ENCODE measurements around the gene TMEM183A.
"Not testable (repeated sequence)": the region's sequence is repeated elsewhere in the genome, so short reads cannot be mapped to it uniquely, and the experiment has no call there.

Gene TMEM183A

GRCh38 chr1:203000217-203000944, 6.8 kb upstream of the TMEM183A start:
- TF ChIP-seq, protein P1, sequence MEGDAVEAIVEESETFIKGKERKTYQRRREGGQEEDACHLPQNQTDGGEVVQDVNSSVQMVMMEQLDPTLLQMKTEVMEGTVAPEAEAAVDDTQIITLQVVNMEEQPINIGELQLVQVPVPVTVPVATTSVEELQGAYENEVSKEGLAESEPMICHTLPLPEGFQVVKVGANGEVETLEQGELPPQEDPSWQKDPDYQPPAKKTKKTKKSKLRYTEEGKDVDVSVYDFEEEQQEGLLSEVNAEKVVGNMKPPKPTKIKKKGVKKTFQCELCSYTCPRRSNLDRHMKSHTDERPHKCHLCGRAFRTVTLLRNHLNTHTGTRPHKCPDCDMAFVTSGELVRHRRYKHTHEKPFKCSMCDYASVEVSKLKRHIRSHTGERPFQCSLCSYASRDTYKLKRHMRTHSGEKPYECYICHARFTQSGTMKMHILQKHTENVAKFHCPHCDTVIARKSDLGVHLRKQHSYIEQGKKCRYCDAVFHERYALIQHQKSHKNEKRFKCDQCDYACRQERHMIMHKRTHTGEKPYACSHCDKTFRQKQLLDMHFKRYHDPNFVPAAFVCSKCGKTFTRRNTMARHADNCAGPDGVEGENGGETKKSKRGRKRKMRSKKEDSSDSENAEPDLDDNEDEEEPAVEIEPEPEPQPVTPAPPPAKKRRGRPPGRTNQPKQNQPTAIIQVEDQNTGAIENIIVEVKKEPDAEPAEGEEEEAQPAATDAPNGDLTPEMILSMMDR (IDR thresholded peaks at IDR 0.05) = no peak
- no peak overlapping the region for H3K27ac ChIP-seq
- DNase-seq (ENCODE audit: low spot score) = no peak

DNA sequence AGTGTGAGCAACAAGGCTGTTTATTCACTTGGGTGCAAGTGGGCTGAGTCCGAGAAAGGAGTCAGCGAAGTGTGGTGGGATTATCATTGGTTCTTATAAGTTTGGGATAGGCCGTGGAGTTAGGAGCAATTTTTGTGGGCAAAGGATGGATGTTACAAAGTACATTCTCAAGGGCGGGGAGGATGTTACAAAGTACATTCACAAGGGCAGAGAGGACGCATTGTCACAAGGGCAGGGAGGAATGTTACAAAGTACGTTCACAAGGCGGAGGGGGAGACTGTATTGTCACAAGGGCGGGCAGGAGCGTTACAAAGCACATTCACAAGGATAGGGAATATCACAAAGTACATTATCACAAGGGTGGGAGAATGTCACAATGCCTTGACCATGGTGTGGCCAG, 5.2 kb upstream of the TMEM183A start:
- Histone ChIP-seq H3K4me3 (no peak overlapping the region), H3K27ac (no peak overlapping the region)
- TF ChIP-seq, protein P1 (IDR thresholded peaks at IDR 0.05) = no peak
- DNase-seq (ENCODE audit: low spot score) = no peak

More at GRCh38 chr1:203000217-203000944, 6.8 kb upstream of the TMEM183A start:
- no peak overlapping the region for H3K4me3 ChIP-seq

DNA sequence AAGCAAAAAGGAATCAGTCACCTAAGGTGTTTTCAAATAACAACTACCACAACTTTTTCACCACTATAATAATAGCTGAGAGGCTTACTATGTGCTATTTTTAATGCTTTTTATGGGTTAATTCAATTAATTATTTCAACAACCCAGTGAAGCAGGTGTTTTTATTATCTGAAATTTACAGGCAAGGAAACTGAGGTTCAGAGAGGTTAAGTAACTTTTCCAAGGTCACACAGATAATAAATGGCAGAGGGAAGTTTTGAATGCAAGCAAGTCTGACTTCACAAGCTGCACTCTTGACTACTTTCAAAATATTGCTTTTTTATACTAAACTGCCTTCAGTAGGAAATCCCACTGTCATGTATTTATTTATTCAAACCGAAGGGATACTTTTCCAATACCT, 4.2 kb upstream of the TMEM183A start:
- no peak overlapping the region for H3K4me3 ChIP-seq
- no peak overlapping the region for H3K27ac ChIP-seq
- TF ChIP-seq, protein P1 (IDR thresholded peaks at IDR 0.05) = no peak
- DNase-seq (ENCODE audit: low spot score) = no peak

DNA sequence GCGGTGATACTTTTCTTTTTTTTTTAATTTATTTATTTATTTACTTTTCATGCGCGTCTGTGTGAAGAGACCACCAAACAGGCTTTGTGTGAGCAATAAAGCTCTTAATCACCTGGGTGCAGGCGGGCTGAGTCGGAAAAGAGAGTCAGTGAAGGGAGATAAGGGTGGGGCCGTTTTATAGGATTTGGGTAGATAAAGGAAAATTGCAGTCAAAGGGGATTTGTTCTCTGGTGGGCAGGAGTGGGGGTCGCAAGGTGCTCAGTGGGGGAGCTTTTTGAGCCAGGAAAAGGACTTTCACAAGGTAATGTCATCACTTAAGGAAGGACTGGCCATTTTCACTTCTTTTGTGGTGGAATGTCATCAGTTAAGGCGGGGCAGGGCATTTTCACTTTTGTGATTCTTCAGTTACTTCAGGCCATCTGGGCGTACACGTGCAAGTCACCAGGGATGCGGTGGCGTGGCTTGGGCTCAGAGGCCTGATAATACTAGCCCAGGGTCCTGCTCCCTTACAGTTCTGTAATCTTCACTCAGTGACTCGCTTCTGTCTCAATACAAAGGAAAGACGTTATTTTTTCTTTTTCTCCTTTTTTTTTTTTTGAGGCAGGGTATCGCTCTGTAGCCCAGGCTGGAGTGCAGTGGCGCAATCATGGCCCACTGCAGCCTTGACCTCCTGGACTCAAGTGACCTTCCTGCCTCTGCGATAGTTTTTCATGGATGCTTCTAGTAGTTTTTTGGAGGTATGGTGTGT, 1.6 kb upstream of the TMEM183A start:
- DNase-seq (ENCODE audit: low spot score); H3K27ac ChIP-seq: not testable (repeated sequence)
- H3K4me3 ChIP-seq = peak overlapping the region; percentile 91

- DNase-seq (ENCODE audit: low spot score) = no peak
- Histone ChIP-seq H3K27ac (no peak overlapping the region), H3K4me3 (no peak overlapping the region)
- TF ChIP-seq, protein P1 (IDR thresholded peaks at IDR 0.05) = no peak
These were observed 2.0 kb downstream of the TMEM183A start for GRCh38 chr1:203009185-203009584.

DNA sequence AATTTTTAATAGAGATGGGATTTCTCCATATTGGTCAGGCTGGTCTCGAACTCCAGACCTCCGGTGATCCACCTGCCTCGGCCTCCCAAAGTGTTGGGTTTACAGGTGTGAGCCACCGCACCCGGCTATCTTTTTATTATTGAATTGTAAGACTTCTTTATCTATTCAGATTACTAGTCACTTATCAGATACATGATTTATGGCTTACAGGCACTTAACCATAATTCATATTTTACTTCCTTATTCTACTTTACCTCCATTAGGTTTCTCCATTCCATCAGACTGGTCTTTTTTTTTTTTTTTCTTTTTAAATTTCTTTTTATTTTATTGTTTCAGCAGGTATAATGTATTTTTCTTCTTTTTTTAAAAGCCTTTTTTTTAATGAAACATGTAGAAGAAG, 4.4 kb downstream of the TMEM183A start:
- no peak overlapping the region for H3K4me3 ChIP-seq
- no peak overlapping the region for H3K27ac ChIP-seq
- TF ChIP-seq, protein P1 (IDR thresholded peaks at IDR 0.05) = no peak
- no peak for DNase-seq (ENCODE audit: low spot score)

DNA sequence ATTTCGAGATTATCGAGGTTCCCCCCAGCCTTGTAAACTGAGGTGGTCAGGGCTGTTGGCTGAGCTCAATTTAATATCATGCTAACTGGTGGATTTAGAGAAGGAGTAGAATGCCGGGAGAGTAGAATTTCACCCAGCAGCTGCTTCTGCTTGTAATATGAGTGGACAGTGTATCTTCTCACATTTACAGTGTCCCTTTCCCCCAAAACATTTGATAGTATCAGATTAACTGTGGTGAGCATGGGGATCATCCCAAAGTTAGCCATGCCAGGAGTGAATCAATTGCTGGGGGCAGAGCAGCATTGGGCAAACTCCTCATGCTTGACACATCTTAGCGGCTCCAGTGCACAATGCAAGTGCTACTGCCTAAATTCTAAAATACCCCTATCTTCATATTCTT, 9.9 kb downstream of the TMEM183A start:
- no peak for DNase-seq (ENCODE audit: low spot score)
- TF ChIP-seq, protein P1 (IDR thresholded peaks at IDR 0.05) = no peak
- Histone ChIP-seq H3K4me3 (no peak overlapping the region), H3K27ac (no peak overlapping the region)

Measured in coronary artery (tissue), 2 donors.